Endothelial cell of umbilical vein (primary cell): ENCODE data around the gene SUPT3H.

Experiments used
- EZH2 ChIP-seq: IDR thresholded peaks from 2 replicates; pipeline ENCODE4 v1.6.1; 2012; ENCODE audit warnings: borderline replicate concordance, low read depth, mild to moderate bottlenecking, moderate library complexity, low read length, inconsistent platforms; ENCODE audit not compliant: severe bottlenecking
- FOS ChIP-seq: IDR thresholded peaks from 2 replicates; pipeline ENCODE4 v1.6.1; 2011; ENCODE audit warnings: mild to moderate bottlenecking, low read length, moderate library complexity, borderline replicate concordance; ENCODE audit not compliant: insufficient read depth
- GATA2 ChIP-seq: IDR thresholded peaks from 2 replicates; pipeline ENCODE4 v1.7.0; 2011; ENCODE audit warnings: low read depth, mild to moderate bottlenecking, moderate library complexity, mixed read lengths, low read length; ENCODE audit not compliant: insufficient read length, insufficient read depth
- JUN ChIP-seq: IDR thresholded peaks from 2 replicates; pipeline ENCODE4 v1.6.1; 2011; ENCODE audit warnings: borderline replicate concordance, low read depth; ENCODE audit not compliant: insufficient read length, insufficient read depth
- MAX ChIP-seq: IDR thresholded peaks from 2 replicates; pipeline ENCODE4 v1.6.1; 2011; ENCODE audit not compliant: insufficient read depth, insufficient read length
- POLR2A ChIP-seq: IDR thresholded peaks from 2 replicates; pipeline ENCODE4 v1.6.1; 2012; ENCODE audit warnings: low read depth, mild to moderate bottlenecking, control low read depth, low read length
- POLR2AphosphoS5 ChIP-seq: IDR thresholded peaks from 2 replicates; pipeline ENCODE4 v1.6.1; 2012; ENCODE audit warnings: low read depth, mild to moderate bottlenecking, control low read depth, low read length, moderate library complexity; ENCODE audit not compliant: insufficient read depth
- TF ChIP-seq, protein P1 (sequence below), 2 donors: IDR thresholded peaks; 1 replicate in 1 of 2; 2 replicates in 1 of 2; pipeline ENCODE4 v1.5.1; 2011; ENCODE audit warnings: low read length in 2 of 2, mild to moderate bottlenecking in 2 of 2, moderate library complexity in 2 of 2, control low read depth in 1 of 2, inconsistent platforms in 1 of 2, low read depth in 1 of 2; ENCODE audit not compliant: insufficient read depth in 1 of 2; ENCODE audit errors: extremely low read depth in 1 of 2

DNA sequence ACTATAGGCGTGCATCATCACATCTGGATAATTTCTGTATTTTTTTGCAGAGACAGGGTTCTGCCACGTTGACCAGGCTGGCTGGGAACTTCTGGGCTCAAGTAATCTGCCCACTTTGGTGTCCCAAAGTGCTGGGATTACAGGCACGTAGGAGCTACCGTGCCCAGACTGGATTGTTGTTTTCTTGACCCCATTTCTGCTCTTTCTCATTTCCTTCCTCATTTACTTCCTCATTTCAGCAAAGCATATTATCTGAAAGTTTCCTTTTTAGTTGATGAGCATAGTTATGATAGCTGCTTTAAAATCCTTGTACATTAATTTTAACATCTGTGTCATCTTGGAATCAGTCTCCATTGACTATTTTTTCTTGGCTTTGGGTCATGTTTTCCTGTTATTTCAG, 350.6 kb downstream of the SUPT3H start:
- TF ChIP-seq, protein P1, sequence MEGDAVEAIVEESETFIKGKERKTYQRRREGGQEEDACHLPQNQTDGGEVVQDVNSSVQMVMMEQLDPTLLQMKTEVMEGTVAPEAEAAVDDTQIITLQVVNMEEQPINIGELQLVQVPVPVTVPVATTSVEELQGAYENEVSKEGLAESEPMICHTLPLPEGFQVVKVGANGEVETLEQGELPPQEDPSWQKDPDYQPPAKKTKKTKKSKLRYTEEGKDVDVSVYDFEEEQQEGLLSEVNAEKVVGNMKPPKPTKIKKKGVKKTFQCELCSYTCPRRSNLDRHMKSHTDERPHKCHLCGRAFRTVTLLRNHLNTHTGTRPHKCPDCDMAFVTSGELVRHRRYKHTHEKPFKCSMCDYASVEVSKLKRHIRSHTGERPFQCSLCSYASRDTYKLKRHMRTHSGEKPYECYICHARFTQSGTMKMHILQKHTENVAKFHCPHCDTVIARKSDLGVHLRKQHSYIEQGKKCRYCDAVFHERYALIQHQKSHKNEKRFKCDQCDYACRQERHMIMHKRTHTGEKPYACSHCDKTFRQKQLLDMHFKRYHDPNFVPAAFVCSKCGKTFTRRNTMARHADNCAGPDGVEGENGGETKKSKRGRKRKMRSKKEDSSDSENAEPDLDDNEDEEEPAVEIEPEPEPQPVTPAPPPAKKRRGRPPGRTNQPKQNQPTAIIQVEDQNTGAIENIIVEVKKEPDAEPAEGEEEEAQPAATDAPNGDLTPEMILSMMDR (IDR thresholded peaks at IDR 0.05; ENCODE audit: extremely low read depth in 1 of 2, insufficient read depth in 1 of 2, low read depth in 1 of 2, low read length in 2 of 2) = no peak
- TF ChIP-seq EZH2 (no peak), FOS (no peak), POLR2A (no peak), MAX (no peak), POLR2AphosphoS5 (no peak), GATA2 (no peak), JUN (no peak)
